Astrocyte (in vitro differentiated cells and primary cell): ENCODE data around the gene CEACAM16. TPM values are rescaled to one million over a fixed set of nuclear protein-coding genes. Genes with fewer than 3 reads are reported as not detected.
"Not testable (repeated sequence)": the region's sequence is repeated elsewhere in the genome, so short reads cannot be mapped to it uniquely, and the experiment has no call there.

ENCODE experiments used
- DNase-seq: peaks from one replicate; pipeline ENCODE4 v3.0.0-alpha.2; 2010; ENCODE audit warnings: low read depth
- FAIRE-seq: peaks from 2 replicates; lab custom pipeline; 2011; peaks lifted over from hg19 to GRCh38; lab: Jason Lieb, UNC
- H2AFZ ChIP-seq: 2 replicates; pipeline ENCODE4 v1.6.0; 2012; ENCODE audit warnings: low read depth, low read length, inconsistent platforms
- H3K27ac ChIP-seq: 2 replicates; pipeline ENCODE4 v1.5.1; 2011; ENCODE audit warnings: low read depth, low read length, inconsistent platforms
- H3K27me3 ChIP-seq: 2 replicates; pipeline ENCODE4 v1.6.0; 2011; ENCODE audit warnings: low read length, inconsistent platforms; ENCODE audit not compliant: insufficient read depth
- H3K36me3 ChIP-seq: 2 replicates; pipeline ENCODE4 v1.5.1; 2011; ENCODE audit warnings: low read length, inconsistent platforms; ENCODE audit not compliant: insufficient read depth
- H3K4me1 ChIP-seq: 2 replicates; pipeline ENCODE4 v1.5.1; 2011; ENCODE audit warnings: low read length, inconsistent platforms; ENCODE audit not compliant: insufficient read depth
- H3K4me2 ChIP-seq: 2 replicates; pipeline ENCODE4 v1.6.0; 2012; ENCODE audit warnings: low read length, inconsistent platforms
- H3K4me3 ChIP-seq: 2 replicates; pipeline ENCODE4 v1.5.1; 2011; ENCODE audit warnings: low read depth, mild to moderate bottlenecking, low read length, inconsistent platforms; ENCODE audit not compliant: insufficient read depth
- H3K79me2 ChIP-seq: 2 replicates; pipeline ENCODE4 v1.6.0; 2012; ENCODE audit warnings: mild to moderate bottlenecking, low read length, inconsistent platforms; ENCODE audit not compliant: insufficient read depth
- H3K9ac ChIP-seq: 2 replicates; pipeline ENCODE4 v1.6.0; 2012; ENCODE audit warnings: mild to moderate bottlenecking, low read length, inconsistent platforms
- H3K9me3 ChIP-seq: 2 replicates; pipeline ENCODE4 v1.5.1; 2012; ENCODE audit warnings: low read depth, mild to moderate bottlenecking, low read length, inconsistent platforms; ENCODE audit not compliant: insufficient read depth
- H4K20me1 ChIP-seq: 2 replicates; pipeline ENCODE4 v1.6.0; 2012; ENCODE audit warnings: low read length, inconsistent platforms; ENCODE audit not compliant: insufficient read depth
- H3K27ac Mint-ChIP-seq: one replicate; pipeline ENCODE4 v1.8.0; 2021; ENCODE audit warnings: mild to moderate bottlenecking, mixed read lengths; ENCODE audit not compliant: unreplicated experiment
- H3K27me3 Mint-ChIP-seq: one replicate; pipeline ENCODE4 v1.8.0; 2021; ENCODE audit warnings: low read depth, mixed read lengths; ENCODE audit not compliant: unreplicated experiment
- H3K36me3 Mint-ChIP-seq: one replicate; pipeline ENCODE4 v1.8.0; 2021; ENCODE audit warnings: low read depth, mixed read lengths; ENCODE audit not compliant: unreplicated experiment
- H3K4me1 Mint-ChIP-seq: one replicate; pipeline ENCODE4 v1.8.0; 2021; ENCODE audit warnings: low read depth, mixed read lengths; ENCODE audit not compliant: unreplicated experiment
- H3K4me3 Mint-ChIP-seq: one replicate; pipeline ENCODE4 v1.8.0; 2021; ENCODE audit warnings: mild to moderate bottlenecking, moderate library complexity, mixed read lengths; ENCODE audit not compliant: unreplicated experiment
- H3K9me3 Mint-ChIP-seq: one replicate; pipeline ENCODE4 v1.8.0; 2021; ENCODE audit warnings: mild to moderate bottlenecking, mixed read lengths; ENCODE audit not compliant: unreplicated experiment
- EZH2 ChIP-seq: IDR thresholded peaks from 2 replicates; pipeline ENCODE4 v1.6.1; 2012; ENCODE audit warnings: mild to moderate bottlenecking, low read length, inconsistent platforms; ENCODE audit not compliant: insufficient read depth
- total RNA-seq: library from RNA; stranded (reverse); gene quantifications from 2 replicates; pipeline ENCODE4 v1.2.1, GENCODE V29; 2021
- TF ChIP-seq, protein P1 (sequence below): IDR thresholded peaks from 2 replicates; pipeline ENCODE4 v1.5.1; 2011; ENCODE audit warnings: low read depth, mild to moderate bottlenecking, inconsistent platforms, low read length, moderate library complexity; ENCODE audit not compliant: insufficient read depth

CEACAM16 gene
- total RNA-seq, 1 donor from 2014 or later = 0.14 TPM

DNA sequence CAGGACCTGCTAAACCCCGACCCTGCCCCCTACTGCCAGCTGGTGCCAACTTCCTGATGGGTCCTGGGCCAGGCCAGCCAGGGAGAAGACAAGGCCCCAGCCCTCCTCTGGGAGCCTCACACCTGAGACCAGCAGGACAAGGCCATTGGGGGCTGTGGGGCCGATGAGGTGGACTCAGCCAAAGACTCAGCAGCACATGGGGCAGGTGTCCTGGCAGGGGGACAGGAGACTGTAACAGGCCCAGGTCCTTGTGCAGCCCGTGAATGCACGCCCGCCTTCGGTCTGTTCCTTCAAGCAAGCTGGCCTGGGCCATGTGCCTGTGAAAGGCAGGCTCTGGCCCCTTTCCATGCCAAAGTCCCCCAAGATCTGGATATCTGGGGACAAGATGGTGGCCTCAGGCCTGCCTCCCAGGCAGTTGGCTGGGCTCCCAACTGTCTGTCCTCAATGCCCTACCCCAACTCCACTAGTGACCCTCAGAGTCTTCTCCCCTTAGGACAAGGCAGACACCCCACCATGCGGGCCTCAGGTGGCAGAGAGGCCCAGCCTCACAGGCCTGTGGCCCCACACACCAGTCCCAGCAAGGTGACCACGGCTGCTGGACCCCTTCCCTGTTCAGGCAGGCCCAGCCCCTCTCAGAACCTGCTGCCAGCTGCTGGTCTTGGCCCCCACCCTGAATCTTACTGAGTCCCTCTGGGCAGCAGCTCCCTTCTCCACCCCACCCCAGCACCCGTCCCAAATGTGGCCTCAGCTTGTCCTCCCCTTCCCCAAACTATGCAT lies 15.3 kb upstream of the CEACAM16 start:
- H3K4me3 Mint-ChIP-seq = no peak overlapping the region
- peaks cover 11% of the 10 kb centered on the region for H3K36me3 Mint-ChIP-seq
- DNase-seq (no peak), FAIRE-seq (no peak)
- no peak overlapping the region for H3K9ac ChIP-seq
- no peaks in the 10 kb centered on the region for H3K79me2 ChIP-seq
- H3K4me1 ChIP-seq = peaks cover 12% of the 10 kb centered on the region
- no peak overlapping the region for H3K4me2 ChIP-seq
- H3K4me1 Mint-ChIP-seq = peaks cover 9% of the 10 kb centered on the region
- no peak overlapping the region for H2AFZ ChIP-seq
- H3K27me3 Mint-ChIP-seq = peaks cover 2% of the 10 kb centered on the region
- no peak overlapping the region for H3K27ac ChIP-seq
- H3K27ac Mint-ChIP-seq = no peak overlapping the region
- no peaks in the 10 kb centered on the region for H3K9me3 ChIP-seq
- no peaks in the 10 kb centered on the region for H3K36me3 ChIP-seq
- no peaks in the 10 kb centered on the region for H4K20me1 ChIP-seq
- no peak overlapping the region for H3K4me3 ChIP-seq
- no peaks in the 10 kb centered on the region for H3K9me3 Mint-ChIP-seq
- TF ChIP-seq, protein P1, sequence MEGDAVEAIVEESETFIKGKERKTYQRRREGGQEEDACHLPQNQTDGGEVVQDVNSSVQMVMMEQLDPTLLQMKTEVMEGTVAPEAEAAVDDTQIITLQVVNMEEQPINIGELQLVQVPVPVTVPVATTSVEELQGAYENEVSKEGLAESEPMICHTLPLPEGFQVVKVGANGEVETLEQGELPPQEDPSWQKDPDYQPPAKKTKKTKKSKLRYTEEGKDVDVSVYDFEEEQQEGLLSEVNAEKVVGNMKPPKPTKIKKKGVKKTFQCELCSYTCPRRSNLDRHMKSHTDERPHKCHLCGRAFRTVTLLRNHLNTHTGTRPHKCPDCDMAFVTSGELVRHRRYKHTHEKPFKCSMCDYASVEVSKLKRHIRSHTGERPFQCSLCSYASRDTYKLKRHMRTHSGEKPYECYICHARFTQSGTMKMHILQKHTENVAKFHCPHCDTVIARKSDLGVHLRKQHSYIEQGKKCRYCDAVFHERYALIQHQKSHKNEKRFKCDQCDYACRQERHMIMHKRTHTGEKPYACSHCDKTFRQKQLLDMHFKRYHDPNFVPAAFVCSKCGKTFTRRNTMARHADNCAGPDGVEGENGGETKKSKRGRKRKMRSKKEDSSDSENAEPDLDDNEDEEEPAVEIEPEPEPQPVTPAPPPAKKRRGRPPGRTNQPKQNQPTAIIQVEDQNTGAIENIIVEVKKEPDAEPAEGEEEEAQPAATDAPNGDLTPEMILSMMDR = no peak
- TF ChIP-seq EZH2 = no peak
- H3K27me3 ChIP-seq = no peaks in the 10 kb centered on the region

DNA sequence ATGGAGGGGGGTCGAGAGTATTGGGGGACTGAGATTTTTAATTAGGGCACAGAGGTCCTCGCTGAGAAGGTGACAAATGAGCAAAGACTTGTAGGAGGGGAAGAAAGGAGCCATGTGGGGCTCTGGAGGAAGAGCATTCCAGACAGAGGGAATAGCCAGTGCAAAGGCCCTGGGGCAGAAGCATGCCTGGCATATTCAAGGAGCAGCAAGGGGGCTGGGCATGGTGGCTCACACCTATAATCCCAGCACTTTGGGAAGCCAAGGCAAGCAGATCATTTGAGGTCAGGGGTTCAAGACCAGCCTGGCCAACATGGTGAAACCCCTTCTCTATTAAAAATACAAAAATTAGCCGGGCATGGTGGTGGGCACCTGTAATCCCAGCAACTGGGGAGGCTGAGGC lies 14.6 kb upstream of the CEACAM16 start:
- Histone ChIP-seq H3K4me2 (peak overlapping the region; percentile 58), H3K27ac (peak overlapping the region; percentile 49), H3K4me1 (peaks cover 12% of the 10 kb centered on the region), H3K9ac (peak overlapping the region; percentile 38)
- FAIRE-seq, DNase-seq, H2AFZ ChIP-seq, H3K4me3 ChIP-seq, H3K9me3 Mint-ChIP-seq, H3K4me1 Mint-ChIP-seq, H3K9me3 ChIP-seq, H4K20me1 ChIP-seq, H3K4me3 Mint-ChIP-seq, H3K27me3 ChIP-seq, H3K79me2 ChIP-seq, H3K27me3 Mint-ChIP-seq, H3K36me3 ChIP-seq, H3K27ac Mint-ChIP-seq: not testable (repeated sequence)
- H3K36me3 Mint-ChIP-seq = peaks cover 11% of the 10 kb centered on the region

DNA sequence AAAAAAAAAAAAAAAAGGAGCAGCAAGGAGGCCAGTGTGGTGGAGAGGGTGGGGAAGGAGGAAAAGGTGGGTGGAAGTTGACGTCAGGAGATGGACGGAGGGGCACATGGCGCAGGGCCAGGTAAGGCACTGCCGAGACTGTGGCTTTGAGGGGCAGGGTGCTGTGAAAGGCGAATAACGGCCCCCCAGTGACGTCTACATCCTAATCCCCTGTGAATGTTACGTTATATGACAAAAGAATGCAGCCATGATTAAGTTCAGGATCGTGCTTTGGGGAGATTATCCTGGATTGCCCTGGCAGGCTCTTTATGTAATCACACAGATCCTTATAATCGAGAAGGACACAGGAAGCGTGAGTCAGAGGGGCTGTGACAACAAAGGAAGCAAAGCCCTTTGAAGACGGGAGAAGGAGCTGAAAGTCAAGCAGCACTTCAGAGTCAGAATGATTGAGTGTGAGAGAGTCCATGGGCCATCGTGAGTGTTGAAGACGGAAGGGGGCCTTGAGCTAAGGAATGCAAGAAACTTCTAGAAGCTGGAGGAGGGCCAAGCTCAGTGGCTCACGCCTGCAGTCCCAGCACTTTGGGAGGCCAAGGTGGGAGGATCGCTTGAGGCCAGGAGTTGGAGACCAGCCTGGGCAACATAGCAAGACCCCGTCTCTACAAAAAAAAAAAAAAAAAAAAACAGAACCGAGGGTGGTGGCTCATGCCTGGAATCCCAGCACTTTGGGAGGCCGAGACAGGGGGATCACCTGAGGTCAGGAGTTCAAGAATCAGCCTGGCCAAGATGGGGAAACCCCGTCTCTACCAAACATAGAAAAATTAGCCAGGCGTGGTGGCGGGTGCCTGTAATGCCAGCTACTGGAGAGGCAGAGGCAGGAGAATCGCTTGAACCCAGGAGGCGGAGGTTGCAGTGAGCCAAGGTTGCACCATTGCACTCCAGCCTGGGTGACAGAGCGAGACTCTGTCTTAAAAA lies 13.8 kb upstream of the CEACAM16 start:
- Histone ChIP-seq H3K9ac (peak overlapping the region; percentile 38), H3K27ac (peak overlapping the region; percentile 49), H3K9me3 (no peaks in the 10 kb centered on the region), H3K27me3 (no peaks in the 10 kb centered on the region), H3K79me2 (no peaks in the 10 kb centered on the region), H3K4me3 (no peak overlapping the region), H3K4me1 (peaks cover 12% of the 10 kb centered on the region), H4K20me1 (no peaks in the 10 kb centered on the region), H3K4me2 (peak overlapping the region; percentile 58), H2AFZ (peak overlapping the region; percentile 64), H3K36me3 (no peaks in the 10 kb centered on the region)
- no peaks in the 10 kb centered on the region for H3K9me3 Mint-ChIP-seq
- peak; percentile 72 for FAIRE-seq
- DNase-seq = peak; percentile 96
- peaks cover 2% of the 10 kb centered on the region for H3K27me3 Mint-ChIP-seq
- H3K4me1 Mint-ChIP-seq = peaks cover 12% of the 10 kb centered on the region
- H3K4me3 Mint-ChIP-seq = no peak overlapping the region
- peak overlapping the region; percentile 0 for H3K27ac Mint-ChIP-seq
- H3K36me3 Mint-ChIP-seq = peaks cover 10% of the 10 kb centered on the region
- TF ChIP-seq, protein P1 = no peak
- no peak for TF ChIP-seq EZH2
